DOHH2 (cell line): ENCODE results near the gene ZBTB1.

Experiments
- H3F3A ChIP-seq: fragments of 200-600 bp; sonication (generic), shearing (Covaris generic); 2 replicates; pipeline ENCODE4 v1.6.0; 2016; ENCODE audit warnings: antibody characterized with exemption, mild to moderate bottlenecking; ENCODE audit not compliant: control insufficient read depth, insufficient read depth
- H3K27ac ChIP-seq: fragments of 200-600 bp; sonication (generic); 2 replicates; pipeline ENCODE4 v1.5.1; 2014; ENCODE audit warnings: low read depth, mild to moderate bottlenecking, low read length, moderate library complexity
- H3K27me3 ChIP-seq: fragments of 200-600 bp; sonication (generic); 2 replicates; pipeline ENCODE4 v1.6.1; 2014; ENCODE audit warnings: mild to moderate bottlenecking, low read length, mixed read lengths; ENCODE audit not compliant: control insufficient read depth
- H3K36me3 ChIP-seq: fragments of 200-600 bp; sonication (generic); 2 replicates; pipeline ENCODE4 v1.6.1; 2014; ENCODE audit warnings: mild to moderate bottlenecking, low read length, moderate library complexity, mixed read lengths; ENCODE audit not compliant: control insufficient read depth
- H3K4me1 ChIP-seq: fragments of 200-600 bp; sonication (generic); 2 replicates; pipeline ENCODE4 v1.6.1; 2014; ENCODE audit warnings: mild to moderate bottlenecking, low read length, mixed read lengths; ENCODE audit not compliant: control insufficient read depth
- H3K4me2 ChIP-seq: fragments of 200-600 bp; sonication (generic); 2 replicates; pipeline ENCODE4 v1.6.0; 2014; ENCODE audit warnings: mild to moderate bottlenecking, low read length, moderate library complexity
- H3K4me3 ChIP-seq: fragments of 200-600 bp; sonication (generic); 2 replicates; pipeline ENCODE4 v1.5.1; 2014; ENCODE audit warnings: mild to moderate bottlenecking, low read length, mixed read lengths
- H3K79me2 ChIP-seq: fragments of 200-600 bp; sonication (generic); 2 replicates; pipeline ENCODE4 v1.6.1; 2014; ENCODE audit warnings: mild to moderate bottlenecking, low read length, mixed read lengths; ENCODE audit not compliant: control insufficient read depth
- H3K9me2 ChIP-seq: fragments of 200-600 bp; sonication (generic); replicated peaks from 2 replicates; pipeline ENCODE4 v1.6.1; 2014; ENCODE audit warnings: mild to moderate bottlenecking, low read length, mixed read lengths; ENCODE audit not compliant: control insufficient read depth
- H3K9me3 ChIP-seq: fragments of 200-600 bp; sonication (generic); 2 replicates; pipeline ENCODE4 v1.6.1; 2014; ENCODE audit warnings: antibody characterized with exemption, low read length, mixed read lengths; ENCODE audit not compliant: control insufficient read depth, insufficient read depth
- H4K20me1 ChIP-seq: fragments of 200-600 bp; sonication (generic); 2 replicates; pipeline ENCODE4 v1.6.0; 2014; ENCODE audit warnings: low read depth, mild to moderate bottlenecking, antibody characterized with exemption, low read length, moderate library complexity; ENCODE audit not compliant: control insufficient read depth, insufficient read depth
- EZH2phosphoT487 ChIP-seq: fragments of 200-600 bp; sonication (generic); IDR thresholded peaks from 2 replicates; pipeline ENCODE4 v1.6.1; 2017; ENCODE audit warnings: borderline replicate concordance, mild to moderate bottlenecking, antibody characterized with exemption, low read length, moderate library complexity, mixed read lengths
- TF ChIP-seq, protein P1 (sequence below): fragments of 200-600 bp; sonication (generic); IDR thresholded peaks from one replicate; pipeline ENCODE4 v1.5.1; 2014; ENCODE audit warnings: antibody characterized with exemption, mild to moderate bottlenecking, low read depth, low read length; ENCODE audit not compliant: poor library complexity, severe bottlenecking

Gene ZBTB1

DNA sequence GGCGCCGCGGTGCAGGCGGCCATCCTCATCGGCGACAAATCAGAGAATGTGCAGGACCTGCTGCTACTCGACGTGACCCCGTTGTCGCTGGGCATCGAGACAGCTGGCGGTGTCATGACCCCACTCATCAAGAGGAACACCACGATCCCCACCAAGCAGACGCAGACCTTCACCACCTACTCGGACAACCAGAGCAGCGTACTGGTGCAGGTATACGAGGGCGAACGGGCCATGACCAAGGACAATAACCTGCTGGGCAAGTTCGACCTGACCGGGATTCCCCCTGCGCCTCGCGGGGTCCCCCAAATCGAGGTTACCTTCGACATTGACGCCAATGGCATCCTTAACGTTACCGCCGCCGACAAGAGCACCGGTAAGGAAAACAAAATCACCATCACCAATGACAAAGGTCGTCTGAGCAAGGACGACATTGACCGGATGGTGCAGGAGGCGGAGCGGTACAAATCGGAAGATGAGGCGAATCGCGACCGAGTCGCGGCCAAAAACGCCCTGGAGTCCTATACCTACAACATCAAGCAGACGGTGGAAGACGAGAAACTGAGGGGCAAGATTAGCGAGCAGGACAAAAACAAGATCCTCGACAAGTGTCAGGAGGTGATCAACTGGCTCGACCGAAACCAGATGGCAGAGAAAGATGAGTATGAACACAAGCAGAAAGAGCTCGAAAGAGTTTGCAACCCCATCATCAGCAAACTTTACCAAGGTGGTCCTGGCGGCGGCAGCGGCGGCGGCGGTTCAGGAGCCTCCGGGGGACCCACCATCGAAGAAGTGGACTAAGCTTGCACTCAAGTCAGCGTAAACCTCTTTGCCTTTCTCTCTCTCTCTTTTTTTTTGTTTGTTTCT, 37.6 kb downstream of the ZBTB1 start:
- Histone ChIP-seq H3K27me3 (no peaks in the 10 kb centered on the region), H3K79me2 (no peaks in the 10 kb centered on the region), H3K4me2 (no peak overlapping the region), H4K20me1 (no peaks in the 10 kb centered on the region), H3K9me2 (no peaks in the 10 kb centered on the region), H3K36me3 (no peaks in the 10 kb centered on the region), H3K4me3 (no peak overlapping the region), H3F3A (peaks cover 18% of the 10 kb centered on the region; the same call in 1 of the 2 replicates), H3K27ac (no peak overlapping the region), H3K9me3 (peaks cover 13% of the 10 kb centered on the region; the same call in 1 of the 2 replicates), H3K4me1 (peaks cover 12% of the 10 kb centered on the region)
- TF ChIP-seq, protein P1, sequence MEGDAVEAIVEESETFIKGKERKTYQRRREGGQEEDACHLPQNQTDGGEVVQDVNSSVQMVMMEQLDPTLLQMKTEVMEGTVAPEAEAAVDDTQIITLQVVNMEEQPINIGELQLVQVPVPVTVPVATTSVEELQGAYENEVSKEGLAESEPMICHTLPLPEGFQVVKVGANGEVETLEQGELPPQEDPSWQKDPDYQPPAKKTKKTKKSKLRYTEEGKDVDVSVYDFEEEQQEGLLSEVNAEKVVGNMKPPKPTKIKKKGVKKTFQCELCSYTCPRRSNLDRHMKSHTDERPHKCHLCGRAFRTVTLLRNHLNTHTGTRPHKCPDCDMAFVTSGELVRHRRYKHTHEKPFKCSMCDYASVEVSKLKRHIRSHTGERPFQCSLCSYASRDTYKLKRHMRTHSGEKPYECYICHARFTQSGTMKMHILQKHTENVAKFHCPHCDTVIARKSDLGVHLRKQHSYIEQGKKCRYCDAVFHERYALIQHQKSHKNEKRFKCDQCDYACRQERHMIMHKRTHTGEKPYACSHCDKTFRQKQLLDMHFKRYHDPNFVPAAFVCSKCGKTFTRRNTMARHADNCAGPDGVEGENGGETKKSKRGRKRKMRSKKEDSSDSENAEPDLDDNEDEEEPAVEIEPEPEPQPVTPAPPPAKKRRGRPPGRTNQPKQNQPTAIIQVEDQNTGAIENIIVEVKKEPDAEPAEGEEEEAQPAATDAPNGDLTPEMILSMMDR: no peak
- no peak for TF ChIP-seq EZH2phosphoT487

DNA sequence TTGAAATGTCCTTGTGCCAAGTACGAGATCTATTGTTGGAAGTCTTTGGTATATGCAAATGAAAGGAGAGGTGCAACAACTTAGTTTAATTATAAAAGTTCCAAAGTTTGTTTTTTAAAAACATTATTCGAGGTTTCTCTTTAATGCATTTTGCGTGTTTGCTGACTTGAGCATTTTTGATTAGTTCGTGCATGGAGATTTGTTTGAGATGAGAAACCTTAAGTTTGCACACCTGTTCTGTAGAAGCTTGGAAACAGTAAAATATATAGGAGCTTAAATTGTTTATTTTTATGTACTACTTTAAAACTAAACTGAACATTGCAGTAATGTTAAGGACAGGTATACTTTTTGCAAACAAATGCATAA, 38.2 kb downstream of the ZBTB1 start:
- Histone ChIP-seq H3K9me2 (no peaks in the 10 kb centered on the region), H3F3A (peaks cover 18% of the 10 kb centered on the region; the same call in 1 of the 2 replicates), H3K27me3 (no peaks in the 10 kb centered on the region), H3K27ac (no peak overlapping the region), H3K36me3 (no peaks in the 10 kb centered on the region), H3K4me1 (peaks cover 12% of the 10 kb centered on the region), H3K9me3 (peaks cover 13% of the 10 kb centered on the region; the same call in 1 of the 2 replicates), H3K4me2 (no peak overlapping the region), H4K20me1 (no peaks in the 10 kb centered on the region), H3K79me2 (no peaks in the 10 kb centered on the region), H3K4me3 (no peak overlapping the region)
- no peak for TF ChIP-seq EZH2phosphoT487
- TF ChIP-seq, protein P1: no peak

DNA sequence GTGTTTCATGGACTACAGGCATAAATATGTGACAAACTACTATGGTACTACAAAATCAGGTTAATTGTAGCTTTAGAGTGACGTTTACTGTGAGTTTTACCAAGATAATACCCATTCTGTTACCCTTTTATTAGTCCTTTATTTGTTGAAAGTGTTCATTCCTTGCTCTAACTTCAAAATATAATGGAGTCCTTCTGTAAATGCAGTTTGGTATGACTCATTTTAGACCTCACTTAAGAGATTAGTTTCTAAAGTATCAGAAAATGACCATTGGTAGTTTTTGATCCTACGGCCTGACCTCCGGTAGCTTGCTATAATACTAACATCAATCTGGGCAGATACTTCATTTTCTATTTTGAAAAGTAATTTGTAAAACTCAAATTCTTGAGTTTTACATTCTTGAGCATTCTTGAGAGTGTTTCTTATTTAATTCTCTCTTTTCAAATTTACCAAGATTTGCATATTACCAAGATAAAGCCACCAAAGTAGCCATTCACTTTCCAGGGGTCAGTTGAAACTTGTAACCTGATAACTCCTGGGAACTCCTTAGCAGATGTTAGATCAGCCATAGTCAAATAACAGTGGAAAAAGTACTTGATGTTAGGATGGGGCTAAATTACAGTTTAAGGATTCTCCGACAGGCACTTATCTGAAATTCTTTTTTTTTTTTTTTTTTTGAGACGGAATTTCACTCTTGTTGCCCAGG, 40.2 kb downstream of the ZBTB1 start:
- H3K79me2 ChIP-seq: no peaks in the 10 kb centered on the region
- H3K4me3 ChIP-seq: no peak overlapping the region
- H3K4me2 ChIP-seq: no peak overlapping the region
- no peaks in the 10 kb centered on the region for H4K20me1 ChIP-seq
- peaks cover 5% of the 10 kb centered on the region for H3K4me1 ChIP-seq
- no peaks in the 10 kb centered on the region for H3K9me2 ChIP-seq
- no peak overlapping the region for H3K27ac ChIP-seq
- peaks cover 13% of the 10 kb centered on the region; the same call in 1 of the 2 replicates for H3K9me3 ChIP-seq
- peaks cover 8% of the 10 kb centered on the region for H3K27me3 ChIP-seq
- TF ChIP-seq EZH2phosphoT487: no peak
- TF ChIP-seq, protein P1: no peak
- H3K36me3 ChIP-seq: no peaks in the 10 kb centered on the region
- H3F3A ChIP-seq: peaks cover 12% of the 10 kb centered on the region; the same call in 1 of the 2 replicates
